Mucosa of descending colon (tissue), 3 donors: ENCODE results near the gene PLK1. TPM values are rescaled to one million over a fixed set of nuclear protein-coding genes. Genes with fewer than 3 reads are reported as not detected.

Experiments
- ATAC-seq: fragments of 200-7000 bp; cut with Tn5 transposase; one replicate; pipeline ENCODE4 v1.9.1; 2020; ENCODE audit warnings: mild to moderate bottlenecking, moderate library complexity
- DNase-seq, 3 donors: peaks; one replicate each; pipeline ENCODE4 v3.0.0-alpha.2; 2020
- H3K36me3 ChIP-seq: fragments of 200-600 bp; one replicate; pipeline ENCODE4 v1.8.0; 2021; ENCODE audit warnings: low read depth, mild to moderate bottlenecking
- H3K4me1 ChIP-seq: fragments of 200-600 bp; one replicate; pipeline ENCODE4 v1.8.0; 2021; ENCODE audit warnings: low read depth, mild to moderate bottlenecking
- H3K4me3 ChIP-seq: fragments of 200-600 bp; one replicate; pipeline ENCODE4 v1.8.0; 2021; ENCODE audit warnings: mild to moderate bottlenecking
- H3K9me3 ChIP-seq: fragments of 200-600 bp; one replicate; pipeline ENCODE4 v1.8.0; 2021; ENCODE audit warnings: mild to moderate bottlenecking
- CTCF ChIP-seq: fragments of 200-600 bp; IDR thresholded peaks from one replicate; pipeline ENCODE4 v1.8.0; 2022; ENCODE audit warnings: antibody characterized with exemption, mild to moderate bottlenecking
- intact Hi-C, 2 donors: fragments of 100-400 bp; cut with DNase I in 1 of 2; cut with micrococcal nuclease in 1 of 2; formaldehyde crosslinking; loops; one replicate each; pipeline versions ENCODE4 v1.11.0 to v1.11.1; 2022; cut with DNase I, micrococcal nuclease
- total RNA-seq, 3 donors: library from RNA; stranded (reverse); fragmentation: NEBNext Ultra II Directional in 2 of 3; extraction: Animal tissue kit (Norgen Biotek cat#: 25700) in 2 of 3; gene quantifications; one replicate each; pipeline versions ENCODE4 v1.2.1 to v1.2.4, GENCODE V29; 2021 to 2023
- donor health status: DM: no; HTN: no; CAD: no; lungs with moderate emphysema.
- donor health status: DM: no; HTN: no; CAD: no.
- donor health status: DM: no; HTN: yes; CAD: no.

PLK1 gene
- total RNA-seq, 3 donors from 2014 or later: 4.7 to 28.6 (median 13.3) TPM

DNA sequence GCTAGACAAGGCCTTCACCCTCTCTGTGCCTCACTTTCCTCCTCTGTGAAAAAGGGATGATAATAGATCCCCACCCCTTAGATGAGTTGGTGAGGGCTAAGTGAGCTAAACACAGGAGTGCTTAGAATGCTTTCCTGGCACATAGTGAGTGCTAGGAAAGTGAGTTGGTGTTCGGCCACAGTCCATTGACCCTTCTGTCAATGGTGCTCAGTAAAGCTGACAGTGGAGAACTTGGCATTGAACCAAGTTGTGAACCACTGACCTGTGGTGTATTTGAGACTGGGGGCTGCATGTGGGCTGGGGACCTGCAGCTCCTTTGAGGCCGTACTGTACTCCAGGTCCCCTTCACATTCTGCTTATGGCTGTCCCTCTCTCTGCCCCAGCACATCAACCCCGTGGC lies 4.8 kb downstream of the PLK1 start:
- no peaks in the 10 kb centered on the region for H3K9me3 ChIP-seq
- DNase-seq: no peak
- TF ChIP-seq CTCF: no peak
- intact Hi-C loops: no loop called here
- peaks cover 16% of the 10 kb centered on the region for H3K4me1 ChIP-seq
- no peak overlapping the region for H3K4me3 ChIP-seq
- no peaks in the 10 kb centered on the region for H3K36me3 ChIP-seq
- no peak for ATAC-seq

- ATAC-seq: peak; percentile 17
- Histone ChIP-seq H3K9me3 (no peaks in the 10 kb centered on the region), H3K36me3 (peaks cover 3% of the 10 kb centered on the region), H3K4me3 (no peak overlapping the region), H3K4me1 (no peaks in the 10 kb centered on the region)
- no peak for TF ChIP-seq CTCF
- intact Hi-C loops: no loop called here
- no peak for DNase-seq
Measured at GRCh38 chr16:23687034-23687808, 8.5 kb downstream of the PLK1 start.

- no peak for DNase-seq
- Histone ChIP-seq H3K9me3 (no peaks in the 10 kb centered on the region), H3K36me3 (peaks cover 3% of the 10 kb centered on the region), H3K4me3 (no peak overlapping the region), H3K4me1 (no peaks in the 10 kb centered on the region)
- peak; percentile 4 for ATAC-seq
- no peak for TF ChIP-seq CTCF
- intact Hi-C loops: no loop called here
Measured at GRCh38 chr16:23689442-23690187, 10.9 kb downstream of the PLK1 start.

DNA sequence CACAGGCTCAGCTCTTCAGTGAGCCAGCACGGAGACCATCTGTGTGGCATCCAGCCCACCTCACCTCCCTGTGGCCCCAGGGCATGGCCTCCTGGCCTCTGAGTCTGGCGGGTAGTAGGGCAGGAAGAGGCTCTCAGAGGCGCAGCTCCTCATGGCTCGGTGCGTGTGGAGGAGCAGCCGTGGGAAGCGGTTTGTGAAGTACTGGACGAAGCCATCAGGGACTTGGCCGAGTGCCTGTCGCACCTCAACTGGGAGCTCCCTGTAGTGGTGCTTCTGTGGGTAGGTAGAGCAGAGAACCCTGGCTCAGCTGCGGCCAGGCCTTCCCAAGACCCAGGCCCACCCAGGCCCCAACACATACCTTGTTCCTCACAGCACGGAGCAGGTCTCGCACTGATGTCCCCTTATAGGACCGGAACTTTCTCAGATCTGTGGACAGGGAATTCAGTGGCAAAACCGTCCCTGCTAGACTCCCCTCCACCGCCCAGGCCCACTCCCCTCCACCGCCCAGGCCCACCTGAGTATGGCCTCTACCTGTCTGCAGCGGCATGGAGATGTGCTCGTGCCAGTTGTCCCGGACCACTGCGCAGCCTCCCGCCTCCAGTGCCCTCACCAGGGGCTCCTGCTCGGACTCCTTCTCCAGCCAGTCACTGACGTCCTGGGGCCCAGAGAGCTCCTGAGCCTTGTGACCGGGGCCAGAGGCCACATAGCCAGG lies 12.2 kb downstream of the PLK1 start:
- Histone ChIP-seq H3K4me3 (no peak overlapping the region), H3K9me3 (no peaks in the 10 kb centered on the region), H3K4me1 (no peaks in the 10 kb centered on the region), H3K36me3 (peaks cover 3% of the 10 kb centered on the region)
- DNase-seq: no peak
- intact Hi-C loops: no loop called here
- TF ChIP-seq CTCF: no peak
- ATAC-seq: no peak

DNA sequence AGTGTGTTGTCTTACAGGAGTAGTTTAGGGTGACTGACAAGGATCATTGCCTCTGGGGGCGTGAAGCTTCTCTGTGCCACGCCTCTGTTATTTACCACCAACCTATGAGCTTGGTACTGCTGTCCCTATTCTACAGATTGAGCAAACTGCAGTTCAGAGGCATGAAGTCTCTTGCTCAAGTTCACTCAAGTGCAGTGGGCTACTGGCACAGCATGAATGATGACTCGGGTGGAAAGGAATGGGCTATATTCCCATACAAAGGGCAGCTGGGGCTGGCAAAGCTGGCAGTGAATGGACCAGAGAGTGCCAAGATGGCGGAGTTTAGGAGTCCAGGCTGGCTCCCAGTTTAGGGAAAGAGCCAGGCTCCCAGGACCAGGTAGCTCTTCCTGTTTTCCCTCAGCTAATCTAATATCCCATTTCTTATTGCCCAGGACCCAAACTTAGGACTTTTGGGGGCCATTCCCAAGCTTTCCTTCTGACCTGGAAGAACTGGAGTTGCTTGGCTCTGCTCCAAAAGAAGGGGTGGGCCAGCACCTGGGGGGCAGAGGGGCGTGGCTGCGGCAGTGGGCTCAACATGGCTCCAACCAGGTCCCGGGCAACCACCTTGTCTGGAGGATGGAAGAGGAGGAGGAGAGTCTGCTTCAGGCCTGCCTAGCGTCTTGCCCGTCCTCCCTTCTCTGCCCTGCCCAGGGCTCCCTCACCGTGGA lies 12.9 kb downstream of the PLK1 start:
- ATAC-seq (no peak), DNase-seq (no peak)
- intact Hi-C loops: no loop called here
- Histone ChIP-seq H3K9me3 (no peaks in the 10 kb centered on the region), H3K4me3 (no peak overlapping the region), H3K36me3 (peaks cover 3% of the 10 kb centered on the region), H3K4me1 (no peaks in the 10 kb centered on the region)
- TF ChIP-seq CTCF: no peak
